ENCODE data around the gene NOP9. TPM values are rescaled to one million over a fixed set of nuclear protein-coding genes. Genes with fewer than 3 reads are reported as not detected.
"Not testable (repeated sequence)": the region's sequence is repeated elsewhere in the genome, so short reads cannot be mapped to it uniquely, and the experiment has no call there.

NOP9 gene
- polyA plus RNA-seq, 1 donor: 22.6 TPM

DNA sequence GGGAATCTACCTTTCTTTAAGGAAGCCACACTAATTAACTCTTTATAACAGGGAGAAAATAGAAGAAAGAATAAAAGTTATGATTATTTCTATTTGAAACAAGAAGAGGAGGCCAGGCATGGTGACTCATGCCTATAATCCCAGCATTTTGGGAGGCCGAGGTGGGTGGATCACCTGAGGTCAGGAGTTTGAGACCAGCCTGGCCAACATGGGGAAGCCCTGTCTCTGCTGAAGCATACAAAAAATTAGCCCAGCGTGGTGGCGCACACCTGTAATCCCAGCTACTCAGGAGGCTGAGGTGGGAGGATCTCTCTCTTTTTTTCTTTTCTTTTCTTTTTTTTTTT lies 54.8 kb downstream of the NOP9 start:
- DNase-seq: not testable (repeated sequence)

DNA sequence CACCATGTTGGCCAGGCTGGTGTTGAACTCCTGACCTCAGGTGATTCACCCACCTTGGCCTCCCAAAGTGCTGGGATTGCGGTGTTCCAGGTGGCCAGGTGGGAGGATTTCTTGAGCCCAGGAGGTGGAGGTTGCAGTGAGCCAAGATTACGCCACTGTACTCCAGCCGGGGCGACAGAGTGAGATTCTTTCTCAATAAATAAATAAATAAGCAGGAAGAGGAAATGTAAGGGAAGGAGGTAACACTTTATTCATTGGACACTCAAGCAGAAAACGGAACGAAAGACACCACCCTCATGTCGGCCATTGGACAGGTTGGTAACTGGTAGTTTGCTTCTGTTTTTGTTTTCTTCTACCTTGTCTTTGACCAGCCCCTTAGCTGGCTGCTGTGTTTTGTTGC lies 55.4 kb downstream of the NOP9 start:
- no peak for DNase-seq

DNA sequence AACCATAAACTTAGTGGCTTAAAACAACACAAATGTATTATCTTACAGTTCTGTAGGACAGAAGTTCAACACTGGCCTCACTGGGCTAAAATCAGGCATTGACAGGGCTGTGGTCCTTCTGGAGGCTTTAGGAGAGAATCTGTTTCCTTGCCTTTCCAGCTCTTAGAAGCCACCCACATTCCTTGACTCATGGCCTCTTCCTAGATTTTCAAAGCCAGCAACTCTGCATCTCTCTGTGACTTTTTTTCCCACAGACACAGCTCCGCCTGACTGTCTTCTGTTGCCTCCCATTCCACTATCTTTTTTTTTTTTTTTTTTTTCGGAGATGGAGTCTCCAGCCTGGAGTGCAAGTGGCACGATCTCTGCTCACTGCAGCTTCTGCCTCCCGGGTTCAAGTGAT lies 56.6 kb downstream of the NOP9 start:
- DNase-seq: no peak

Other genes starting within 250 kb of the NOP9 start
- gene CARMIL3, start 247.8 kb upstream of the NOP9 start, polyA plus RNA-seq (ENCODE audit: insufficient read length): 0.10 TPM
- gene CPNE6, start 228.3 kb upstream of the NOP9 start, polyA plus RNA-seq (ENCODE audit: insufficient read length): not detected
- gene PCK2, start 205.5 kb upstream of the NOP9 start, polyA plus RNA-seq (ENCODE audit: insufficient read length): 4.3 TPM
- gene DCAF11, start 185.1 kb upstream of the NOP9 start, polyA plus RNA-seq (ENCODE audit: insufficient read length): 48.2 TPM
- 1.7 TPM for gene NRL, start 184.9 kb upstream of the NOP9 start, polyA plus RNA-seq (ENCODE audit: insufficient read length)
- gene FITM1, start 169.2 kb upstream of the NOP9 start, polyA plus RNA-seq (ENCODE audit: insufficient read length): 146 TPM
- gene PSME1, start 163.7 kb upstream of the NOP9 start, polyA plus RNA-seq (ENCODE audit: insufficient read length): 110 TPM
- 29.8 TPM for gene EMC9, start 158.3 kb upstream of the NOP9 start, polyA plus RNA-seq (ENCODE audit: insufficient read length)
- gene PSME2, start 153.2 kb upstream of the NOP9 start, polyA plus RNA-seq (ENCODE audit: insufficient read length): 75.2 TPM
- 39.5 TPM for gene RNF31, start 152.4 kb upstream of the NOP9 start, polyA plus RNA-seq (ENCODE audit: insufficient read length)
- 32.6 TPM for gene IRF9, start 138.6 kb upstream of the NOP9 start, polyA plus RNA-seq (ENCODE audit: insufficient read length)
- 14.5 TPM for gene REC8, start 127.8 kb upstream of the NOP9 start, polyA plus RNA-seq (ENCODE audit: insufficient read length)
- 33.5 TPM for gene IPO4, start 111.0 kb upstream of the NOP9 start, polyA plus RNA-seq (ENCODE audit: insufficient read length)
- 18.6 TPM for gene TM9SF1, start 104.4 kb upstream of the NOP9 start, polyA plus RNA-seq (ENCODE audit: insufficient read length)
- 4.5 TPM for gene TSSK4, start 94.2 kb upstream of the NOP9 start, polyA plus RNA-seq (ENCODE audit: insufficient read length)
- 37.6 TPM for gene CHMP4A, start 86.4 kb upstream of the NOP9 start, polyA plus RNA-seq (ENCODE audit: insufficient read length)
- 9.3 TPM for gene MDP1, start 83.8 kb upstream of the NOP9 start, polyA plus RNA-seq (ENCODE audit: insufficient read length)
- gene NEDD8, start 67.5 kb upstream of the NOP9 start, polyA plus RNA-seq (ENCODE audit: insufficient read length): 176 TPM
- gene GMPR2, start 66.9 kb upstream of the NOP9 start, polyA plus RNA-seq (ENCODE audit: insufficient read length): 45.8 TPM
- 39.0 TPM for gene TINF2, start 57.2 kb upstream of the NOP9 start, polyA plus RNA-seq (ENCODE audit: insufficient read length)
- gene TGM1, start 36.7 kb upstream of the NOP9 start, polyA plus RNA-seq (ENCODE audit: insufficient read length): 2.1 TPM
- 15.0 TPM for gene RABGGTA, start 28.3 kb upstream of the NOP9 start, polyA plus RNA-seq (ENCODE audit: insufficient read length)
- gene DHRS1, start 70 bp upstream of the NOP9 start, polyA plus RNA-seq (ENCODE audit: insufficient read length): 14.7 TPM
- 10.3 TPM for gene CIDEB, start 8.1 kb downstream of the NOP9 start, polyA plus RNA-seq (ENCODE audit: insufficient read length)
- 4.1 TPM for gene LTB4R2, start 10.3 kb downstream of the NOP9 start, polyA plus RNA-seq (ENCODE audit: insufficient read length)
- 3.5 TPM for gene LTB4R, start 11.7 kb downstream of the NOP9 start, polyA plus RNA-seq (ENCODE audit: insufficient read length)
- 17.0 TPM for gene ADCY4, start 35.2 kb downstream of the NOP9 start, polyA plus RNA-seq (ENCODE audit: insufficient read length)
- 2.1 TPM for gene RIPK3, start 40.1 kb downstream of the NOP9 start, polyA plus RNA-seq (ENCODE audit: insufficient read length)
- gene NFATC4, start 68.3 kb downstream of the NOP9 start, polyA plus RNA-seq (ENCODE audit: insufficient read length): 34.8 TPM
- gene NYNRIN, start 99.2 kb downstream of the NOP9 start, polyA plus RNA-seq (ENCODE audit: insufficient read length): 25.1 TPM
- 2.6 TPM for gene CBLN3, start 129.8 kb downstream of the NOP9 start, polyA plus RNA-seq (ENCODE audit: insufficient read length)
- gene KHNYN, start 130.1 kb downstream of the NOP9 start, polyA plus RNA-seq (ENCODE audit: insufficient read length): 37.8 TPM
- 62.9 TPM for gene SDR39U1, start 142.9 kb downstream of the NOP9 start, polyA plus RNA-seq (ENCODE audit: insufficient read length)
- not detected for gene CMA1, start 208.4 kb downstream of the NOP9 start, polyA plus RNA-seq (ENCODE audit: insufficient read length)